GM12878 (cell line): Measurements from ENCODE around the gene ELAVL1. TPM values are rescaled to one million over a fixed set of nuclear protein-coding genes. Genes with fewer than 3 reads are reported as not detected.

ENCODE experiments used
- ATAC-seq: fragments of 200-7000 bp; cut with Tn5 transposase; 3 replicates; pipeline ENCODE4 v1.9.1; 2020; ENCODE audit warnings: mild to moderate bottlenecking, moderate library complexity
- BruUV-seq: library from RNA; stranded (reverse); fragments of 400-500 nt; replicated peaks from 2 replicates; lab custom pipeline; 2021; lab: Mats Ljungman, UMichigan
- CTCF ChIA-PET: fragments of 300-600 bp; sonication (Branson Sonifier 250); formaldehyde crosslinking; extraction: SDS; loops from one replicate; lab custom pipeline; 2021; ENCODE audit warnings: inconsistent platforms; lab: Yijun Ruan, JAX
- POLR2A ChIA-PET: fragments of 350-600 bp; formaldehyde crosslinking; extraction: SDS; loops from one replicate; lab custom pipeline; 2021; ENCODE audit warnings: inconsistent platforms; lab: Charles Lee
- RAD21 ChIA-PET: fragments of 300-600 bp; sonication (Branson Sonifier 250); formaldehyde crosslinking; loops from one replicate; lab custom pipeline; 2023; ENCODE audit warnings: antibody characterized with exemption; ENCODE audit not compliant: unreplicated experiment; lab: Charles Lee
- SMC1A ChIA-PET: fragments of 300-600 bp; sonication (Branson Sonifier 250); formaldehyde crosslinking; loops from one replicate; lab custom pipeline; 2023; ENCODE audit not compliant: unreplicated experiment, uncharacterized antibody; lab: Charles Lee
- DNase-seq: peaks from one replicate; pipeline ENCODE4 v3.0.0-alpha.2; 2011; ENCODE audit warnings: low read depth, low spot score
- FAIRE-seq: peaks from 3 replicates; lab custom pipeline; 2011; peaks lifted over from hg19 to GRCh38; lab: Jason Lieb, UNC
- H2AFZ ChIP-seq: 2 replicates; pipeline ENCODE4 v1.6.0; 2011; ENCODE audit warnings: low read depth, low read length, control low read depth; ENCODE audit not compliant: control insufficient read depth
- H3K27ac ChIP-seq: 2 replicates; pipeline ENCODE4 v1.5.1; 2011; ENCODE audit warnings: control low read depth; ENCODE audit not compliant: control insufficient read depth, insufficient read depth
- H3K27me3 ChIP-seq, 2 experiments: replicated peaks in 1 of 2; 2 replicates each; pipeline versions ENCODE4 v1.6.0 to v1.6.1; 2011; ENCODE audit warnings: low read length in 1 of 2; ENCODE audit not compliant: control insufficient read depth in 2 of 2, insufficient read depth in 2 of 2
- H3K36me3 ChIP-seq, 2 experiments: 2 replicates each; pipeline ENCODE4 v1.5.1; 2011; ENCODE audit warnings: low read length in 1 of 2; ENCODE audit not compliant: control insufficient read depth in 2 of 2, insufficient read depth in 2 of 2
- H3K4me1 ChIP-seq: 2 replicates; pipeline ENCODE4 v1.6.1; 2011; ENCODE audit warnings: mild to moderate bottlenecking, low read length, moderate library complexity, mixed read lengths; ENCODE audit not compliant: control insufficient read depth, insufficient read depth
- H3K4me2 ChIP-seq: 2 replicates; pipeline ENCODE4 v1.6.0; 2011; ENCODE audit warnings: control low read depth; ENCODE audit not compliant: control insufficient read depth, insufficient read depth
- H3K4me3 ChIP-seq: fragments of 200-600 bp; sonication (generic); 2 replicates; pipeline ENCODE4 v1.5.1; 2016
- H3K79me2 ChIP-seq: 2 replicates; pipeline ENCODE4 v1.6.0; 2011; ENCODE audit warnings: low read length; ENCODE audit not compliant: control insufficient read depth, insufficient read depth
- H3K9ac ChIP-seq: 2 replicates; pipeline ENCODE4 v1.8.0; 2011; ENCODE audit warnings: low read length, control low read depth, mixed read lengths; ENCODE audit not compliant: control insufficient read depth, insufficient read depth
- H3K9me3 ChIP-seq: replicated peaks from 3 replicates; pipeline ENCODE4 v1.5.1; 2011; ENCODE audit warnings: mild to moderate bottlenecking, low read length; ENCODE audit not compliant: control insufficient read depth, insufficient read depth
- H4K20me1 ChIP-seq: 2 replicates; pipeline ENCODE4 v1.6.0; 2011; ENCODE audit not compliant: control insufficient read depth, insufficient read depth
- BMI1 ChIP-seq: fragments of 450-650 bp; IDR thresholded peaks from 2 replicates; pipeline ENCODE4 v1.6.1; 2016; ENCODE audit warnings: mild to moderate bottlenecking, moderate library complexity, borderline replicate concordance
- CHD4 ChIP-seq: fragments of 200-600 bp; sonication (generic); IDR thresholded peaks from 2 replicates; pipeline ENCODE4 v1.6.1; 2016; ENCODE audit warnings: mild to moderate bottlenecking
- CTCF ChIP-seq, 3 experiments: IDR thresholded peaks in 2 of 3; conservative IDR thresholded peaks in 1 of 3; 2 replicates each; pipeline ENCODE4 v1.5.1; 2011; ENCODE audit warnings: low read depth in 3 of 3, low read length in 3 of 3, mild to moderate bottlenecking in 3 of 3, control low read depth in 2 of 3, moderate library complexity in 2 of 3, inconsistent platforms in 1 of 3, mixed read lengths in 1 of 3; ENCODE audit not compliant: control insufficient read depth in 2 of 3, insufficient read depth in 1 of 3; ENCODE audit errors: extremely low read depth in 1 of 3
- DPF2 ChIP-seq: fragments of 450-650 bp; IDR thresholded peaks from 2 replicates; pipeline ENCODE4 v1.6.1; 2017; ENCODE audit warnings: mild to moderate bottlenecking
- MTA2 ChIP-seq: fragments of 450-650 bp; IDR thresholded peaks from 2 replicates; pipeline ENCODE4 v1.6.1; 2016; ENCODE audit warnings: low read depth, mild to moderate bottlenecking, moderate library complexity
- NKRF ChIP-seq: fragments of 450-650 bp; conservative IDR thresholded peaks from 2 replicates; pipeline ENCODE4 v1.6.1; 2017; ENCODE audit warnings: mild to moderate bottlenecking, moderate library complexity
- PAX5 ChIP-seq: IDR thresholded peaks from 2 replicates; pipeline ENCODE4 v1.6.1; 2011; ENCODE audit warnings: low read depth, low read length, borderline replicate concordance
- RAD21 ChIP-seq: IDR thresholded peaks from 2 replicates; pipeline ENCODE4 v1.6.1; 2011; ENCODE audit warnings: mild to moderate bottlenecking, low read depth, low read length, moderate library complexity; ENCODE audit not compliant: insufficient read depth
- RAD51 ChIP-seq: fragments of 450-650 bp; IDR thresholded peaks from 2 replicates; pipeline ENCODE4 v1.6.1; 2016; ENCODE audit warnings: moderate library complexity, mild to moderate bottlenecking, inconsistent platforms
- SMC3 ChIP-seq: IDR thresholded peaks from 2 replicates; pipeline ENCODE4 v1.6.1; 2011; ENCODE audit warnings: low read length, improper control_type of control experiment, borderline replicate concordance
- TARDBP ChIP-seq: IDR thresholded peaks from 2 replicates; pipeline ENCODE4 v1.6.1; 2016; ENCODE audit warnings: borderline replicate concordance
- ZBED1 ChIP-seq: IDR thresholded peaks from 2 replicates; pipeline ENCODE4 v1.6.1; 2016; ENCODE audit warnings: borderline replicate concordance
- WGBS: methylation state at CpG from one replicate; pipeline ENCODE4 v1.1.6; 2016; ENCODE audit warnings: low lambda C conversion rate; ENCODE audit not compliant: insufficient replicate concordance, insufficient coverage; ENCODE audit errors: missing lambda C conversion rate; 5-methylcytosine and 5-hydroxymethylcytosine counted together
- in situ Hi-C: fragments of 300-500 bp; cut with MboI; formaldehyde crosslinking; loops from 9 replicates; pipeline ENCODE4 v1.14.3; 2018; ENCODE audit warnings: mixed read lengths
- intact Hi-C: fragments of 100-400 bp; cut with micrococcal nuclease; formaldehyde crosslinking; loops from one replicate; pipeline ENCODE4 v1.14.2; 2022; ENCODE audit not compliant: unreplicated experiment
- polyA plus RNA-seq, 11 experiments: library from polyadenylated mRNA; depleted of rRNA in 4 of 11; unstranded in 6 of 11; stranded (reverse) in 5 of 11; fragments of >200 nt; fragmentation: Nextera tagmentation in 4 of 11; fragmentation: Illumina TruSeq in 1 of 11; extraction: Ambion mirVana in 4 of 11; extraction: Trizol in 1 of 11; gene quantifications; 1 replicate in 1 of 11; 2 replicates in 10 of 11; pipeline versions ENCODE4 v1.2.1 to v1.2.3, GENCODE V29; 2011 to 2016; ENCODE audit warnings: inconsistent platforms in 2 of 11, missing spikeins in 2 of 11, low read depth in 1 of 11
- total RNA-seq, 4 experiments: library from RNA; depleted of rRNA in 3 of 4; stranded (reverse); fragments of >200 nt in 3 of 4; fragmentation: Illumina TruSeq in 1 of 4; extraction: Trizol in 1 of 4; gene quantifications; 2 replicates each; pipeline versions ENCODE4 v1.2.1 to v1.2.3, GENCODE V29; 2013 to 2021
- TF ChIP-seq, protein P1 (sequence below): fragments of 450-650 bp; formaldehyde crosslinking; IDR thresholded peaks from 2 replicates; pipeline ENCODE4 v1.4.0; 2022; ENCODE audit warnings: mild to moderate bottlenecking, moderate library complexity
- TF ChIP-seq, protein P2 (sequence below): fragments of 450-650 bp; IDR thresholded peaks from 2 replicates; pipeline ENCODE4 v1.6.1; 2014; ENCODE audit warnings: mild to moderate bottlenecking
- TF ChIP-seq, protein P3 (sequence below): IDR thresholded peaks from 2 replicates; pipeline ENCODE4 v1.6.1; 2012; ENCODE audit warnings: low read length, inconsistent platforms

The ELAVL1 gene
- total and polyA plus RNA-seq, 10 of the 15 experiments (the other 5 are each of a cell fraction or from before 2014, with no cell fraction given): 7.4 to 155 (median 70.3) TPM

- Histone ChIP-seq H3K9ac (no peak overlapping the region), H3K79me2 (no peaks in the 10 kb centered on the region), H3K27me3 (no peaks in the 10 kb centered on the region)
- TF ChIP-seq BMI1 (no peak), NKRF (no peak), CTCF (IDR thresholded peaks at IDR 0.05 in 2 of 3, conservative IDR thresholded peaks at IDR 0.05 in 1 of 3; ENCODE audit: control insufficient read depth in 2 of 3, extremely low read depth in 1 of 3, insufficient read depth in 1 of 3, low read depth in 3 of 3, low read length in 3 of 3) (no peak), ZBED1 (no peak), MTA2 (no peak), RAD21 (no peak), DPF2 (no peak), CHD4 (no peak), RAD51 (no peak), PAX5 (no peak), SMC3 (no peak), TARDBP (no peak)
- TF ChIP-seq, protein P1, sequence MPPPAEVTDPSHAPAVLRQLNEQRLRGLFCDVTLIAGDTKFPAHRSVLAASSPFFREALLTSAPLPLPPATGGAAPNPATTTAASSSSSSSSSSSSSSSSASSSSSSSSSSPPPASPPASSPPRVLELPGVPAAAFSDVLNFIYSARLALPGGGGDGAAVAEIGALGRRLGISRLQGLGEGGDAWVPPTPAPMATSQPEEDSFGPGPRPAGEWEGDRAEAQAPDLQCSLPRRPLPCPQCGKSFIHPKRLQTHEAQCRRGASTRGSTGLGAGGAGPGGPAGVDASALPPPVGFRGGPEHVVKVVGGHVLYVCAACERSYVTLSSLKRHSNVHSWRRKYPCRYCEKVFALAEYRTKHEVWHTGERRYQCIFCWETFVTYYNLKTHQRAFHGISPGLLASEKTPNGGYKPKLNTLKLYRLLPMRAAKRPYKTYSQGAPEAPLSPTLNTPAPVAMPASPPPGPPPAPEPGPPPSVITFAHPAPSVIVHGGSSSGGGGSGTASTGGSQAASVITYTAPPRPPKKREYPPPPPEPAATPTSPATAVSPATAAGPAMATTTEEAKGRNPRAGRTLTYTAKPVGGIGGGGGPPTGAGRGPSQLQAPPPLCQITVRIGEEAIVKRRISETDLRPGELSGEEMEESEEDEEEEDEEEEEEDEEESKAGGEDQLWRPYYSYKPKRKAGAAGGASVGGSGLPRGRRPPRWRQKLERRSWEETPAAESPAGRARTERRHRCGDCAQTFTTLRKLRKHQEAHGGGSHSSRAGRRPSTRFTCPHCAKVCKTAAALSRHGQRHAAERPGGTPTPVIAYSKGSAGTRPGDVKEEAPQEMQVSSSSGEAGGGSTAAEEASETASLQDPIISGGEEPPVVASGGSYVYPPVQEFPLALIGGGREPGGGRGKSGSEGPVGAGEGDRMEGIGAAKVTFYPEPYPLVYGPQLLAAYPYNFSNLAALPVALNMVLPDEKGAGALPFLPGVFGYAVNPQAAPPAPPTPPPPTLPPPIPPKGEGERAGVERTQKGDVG (CRISPR knock-in tag): no peak
- TF ChIP-seq, protein P2, sequence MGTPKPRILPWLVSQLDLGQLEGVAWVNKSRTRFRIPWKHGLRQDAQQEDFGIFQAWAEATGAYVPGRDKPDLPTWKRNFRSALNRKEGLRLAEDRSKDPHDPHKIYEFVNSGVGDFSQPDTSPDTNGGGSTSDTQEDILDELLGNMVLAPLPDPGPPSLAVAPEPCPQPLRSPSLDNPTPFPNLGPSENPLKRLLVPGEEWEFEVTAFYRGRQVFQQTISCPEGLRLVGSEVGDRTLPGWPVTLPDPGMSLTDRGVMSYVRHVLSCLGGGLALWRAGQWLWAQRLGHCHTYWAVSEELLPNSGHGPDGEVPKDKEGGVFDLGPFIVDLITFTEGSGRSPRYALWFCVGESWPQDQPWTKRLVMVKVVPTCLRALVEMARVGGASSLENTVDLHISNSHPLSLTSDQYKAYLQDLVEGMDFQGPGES: no peak
- TF ChIP-seq, protein P3, sequence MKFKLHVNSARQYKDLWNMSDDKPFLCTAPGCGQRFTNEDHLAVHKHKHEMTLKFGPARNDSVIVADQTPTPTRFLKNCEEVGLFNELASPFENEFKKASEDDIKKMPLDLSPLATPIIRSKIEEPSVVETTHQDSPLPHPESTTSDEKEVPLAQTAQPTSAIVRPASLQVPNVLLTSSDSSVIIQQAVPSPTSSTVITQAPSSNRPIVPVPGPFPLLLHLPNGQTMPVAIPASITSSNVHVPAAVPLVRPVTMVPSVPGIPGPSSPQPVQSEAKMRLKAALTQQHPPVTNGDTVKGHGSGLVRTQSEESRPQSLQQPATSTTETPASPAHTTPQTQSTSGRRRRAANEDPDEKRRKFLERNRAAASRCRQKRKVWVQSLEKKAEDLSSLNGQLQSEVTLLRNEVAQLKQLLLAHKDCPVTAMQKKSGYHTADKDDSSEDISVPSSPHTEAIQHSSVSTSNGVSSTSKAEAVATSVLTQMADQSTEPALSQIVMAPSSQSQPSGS: no peak
- TF ChIP-seq, all 136 proteins: peak for 0
- ChIA-PET POLR2A (no interaction called here), RAD21 (no interaction called here), SMC1A (no interaction called here), CTCF (no interaction called here)
- no peak overlapping the region for H2AFZ ChIP-seq
- ATAC-seq (no peak), FAIRE-seq (no peak), DNase-seq (no peak)
- no peak overlapping the region for H3K4me3 ChIP-seq
- in situ Hi-C loops (no loop called here), intact Hi-C loops (no loop called here)
- no peaks in the 10 kb centered on the region for H4K20me1 ChIP-seq
- no peaks in the 10 kb centered on the region for H3K36me3 ChIP-seq
- H3K4me1 ChIP-seq: no peaks in the 10 kb centered on the region; the same call in 1 of the 2 replicates
- no peaks in the 10 kb centered on the region for H3K9me3 ChIP-seq
- H3K27ac ChIP-seq: no peak overlapping the region
- no peak overlapping the region for H3K4me2 ChIP-seq
- BruUV-seq: no TSS peak
- WGBS: 86% methylated on average over 8 of the region's 8 CpGs
These were observed 15.9 kb upstream of the ELAVL1 start for GRCh38 chr19:8021374-8021773.
